Stimulated activated effector memory CD8-positive, alpha-beta T cell treated with anti-CD3 and anti-CD28 coated beads, Interleukin-12 subunit alpha, Interleukin-12 subunit beta, amount 100 ng/mL, for 72 hours (primary cell): Measurements from ENCODE around the gene LTA4H.
"Not testable (repeated sequence)": the region's sequence is repeated elsewhere in the genome, so short reads cannot be mapped to it uniquely, and the experiment has no call there.

Source experiments
- ATAC-seq: fragments of 150-1000 bp; cut with Tn5 transposase; 2 replicates; pipeline ENCODE4 v1.10.0; 2021
- DNase-seq, 2 donors: peaks; one replicate each; pipeline ENCODE4 v3.0.0; 2021 to 2022; ENCODE audit warnings: low spot score in 2 of 2
- H3K27ac Mint-ChIP-seq: one replicate; pipeline ENCODE4 v1.8.0; 2022; ENCODE audit warnings: mild to moderate bottlenecking, mixed read lengths
- H3K36me3 Mint-ChIP-seq: one replicate; pipeline ENCODE4 v1.8.0; 2022; ENCODE audit warnings: mild to moderate bottlenecking, mixed read lengths
- H3K4me1 Mint-ChIP-seq: one replicate; pipeline ENCODE4 v1.8.0; 2022; ENCODE audit warnings: mixed read lengths
- H3K4me3 Mint-ChIP-seq: one replicate; pipeline ENCODE4 v1.8.0; 2022; ENCODE audit warnings: mild to moderate bottlenecking, mixed read lengths
- H3K9me3 Mint-ChIP-seq: one replicate; pipeline ENCODE4 v1.8.0; 2022; ENCODE audit warnings: mixed read lengths

LTA4H gene

GRCh38 chr12:95972832-95973456 lies 62.4 kb downstream of the LTA4H start:
- ATAC-seq (no peak), DNase-seq (no peak)
- Mint-ChIP-seq H3K9me3 (no peaks in the 10 kb centered on the region), H3K36me3 (no peaks in the 10 kb centered on the region), H3K27ac (no peak overlapping the region), H3K4me3 (no peak overlapping the region), H3K4me1 (no peaks in the 10 kb centered on the region)

GRCh38 chr12:95970905-95971304 lies 64.5 kb downstream of the LTA4H start:
- Mint-ChIP-seq H3K4me3 (no peak overlapping the region), H3K9me3 (no peaks in the 10 kb centered on the region), H3K4me1 (no peaks in the 10 kb centered on the region), H3K27ac (no peak overlapping the region), H3K36me3 (no peaks in the 10 kb centered on the region)
- peak in 1 of 2 donors; percentile 25 for DNase-seq
- ATAC-seq, result no peak

- not testable (repeated sequence) for H3K9me3 Mint-ChIP-seq, H3K4me3 Mint-ChIP-seq, H3K4me1 Mint-ChIP-seq, H3K36me3 Mint-ChIP-seq, DNase-seq, H3K27ac Mint-ChIP-seq, ATAC-seq
These were observed 66.3 kb downstream of the LTA4H start for GRCh38 chr12:95969116-95969515.

GRCh38 chr12:95967301-95967700 lies 68.1 kb downstream of the LTA4H start:
- H3K9me3 Mint-ChIP-seq, result no peaks in the 10 kb centered on the region
- no peaks in the 10 kb centered on the region for H3K36me3 Mint-ChIP-seq
- H3K27ac Mint-ChIP-seq, result no peak overlapping the region
- no peak for ATAC-seq
- DNase-seq, result peak in 1 of 2 donors; percentile 4
- no peak overlapping the region for H3K4me3 Mint-ChIP-seq
- no peaks in the 10 kb centered on the region for H3K4me1 Mint-ChIP-seq

GRCh38 chr12:95966287-95966870 lies 69.0 kb downstream of the LTA4H start:
- no peaks in the 10 kb centered on the region for H3K9me3 Mint-ChIP-seq
- no peak overlapping the region for H3K4me3 Mint-ChIP-seq
- H3K36me3 Mint-ChIP-seq, result no peaks in the 10 kb centered on the region
- no peaks in the 10 kb centered on the region for H3K4me1 Mint-ChIP-seq
- no peak for DNase-seq
- ATAC-seq, result no peak
- no peak overlapping the region for H3K27ac Mint-ChIP-seq

GRCh38 chr12:95963096-95963495 lies 72.3 kb downstream of the LTA4H start:
- DNase-seq (no peak), ATAC-seq (no peak)
- Mint-ChIP-seq H3K9me3 (no peaks in the 10 kb centered on the region), H3K4me3 (no peak overlapping the region), H3K36me3 (no peaks in the 10 kb centered on the region), H3K27ac (no peak overlapping the region), H3K4me1 (no peaks in the 10 kb centered on the region)

- Mint-ChIP-seq H3K4me3 (no peak overlapping the region), H3K9me3 (no peaks in the 10 kb centered on the region), H3K27ac (no peak overlapping the region), H3K36me3 (no peaks in the 10 kb centered on the region), H3K4me1 (no peaks in the 10 kb centered on the region)
- DNase-seq, result no peak
- ATAC-seq, result no peak
These were observed 73.2 kb downstream of the LTA4H start for GRCh38 chr12:95962222-95962621.

- Mint-ChIP-seq H3K4me3 (no peak overlapping the region), H3K36me3 (no peaks in the 10 kb centered on the region), H3K27ac (no peak overlapping the region), H3K4me1 (no peaks in the 10 kb centered on the region), H3K9me3 (no peaks in the 10 kb centered on the region)
- DNase-seq, result no peak
- no peak for ATAC-seq
These were observed 75.1 kb downstream of the LTA4H start for GRCh38 chr12:95960241-95960640.

- ATAC-seq (no peak), DNase-seq (no peak)
- Mint-ChIP-seq H3K4me3 (no peak overlapping the region), H3K4me1 (no peaks in the 10 kb centered on the region), H3K36me3 (no peaks in the 10 kb centered on the region), H3K9me3 (no peaks in the 10 kb centered on the region), H3K27ac (no peak overlapping the region)
These were observed 76.3 kb downstream of the LTA4H start for GRCh38 chr12:95959107-95959506.

GRCh38 chr12:95956557-95957145 lies 78.7 kb downstream of the LTA4H start:
- Mint-ChIP-seq H3K27ac (no peak overlapping the region), H3K36me3 (no peaks in the 10 kb centered on the region), H3K9me3 (no peaks in the 10 kb centered on the region), H3K4me1 (no peaks in the 10 kb centered on the region), H3K4me3 (no peak overlapping the region)
- ATAC-seq, result no peak
- no peak for DNase-seq

- Mint-ChIP-seq H3K27ac (no peak overlapping the region), H3K4me1 (no peaks in the 10 kb centered on the region), H3K4me3 (no peak overlapping the region), H3K9me3 (no peaks in the 10 kb centered on the region), H3K36me3 (no peaks in the 10 kb centered on the region)
- ATAC-seq, result no peak
- no peak for DNase-seq
These were observed 79.7 kb downstream of the LTA4H start for GRCh38 chr12:95955549-95956159.

GRCh38 chr12:95953000-95953399 lies 82.4 kb downstream of the LTA4H start:
- DNase-seq (no peak), ATAC-seq (no peak)
- Mint-ChIP-seq H3K9me3 (no peaks in the 10 kb centered on the region), H3K4me1 (no peaks in the 10 kb centered on the region), H3K4me3 (no peak overlapping the region), H3K27ac (no peak overlapping the region), H3K36me3 (no peaks in the 10 kb centered on the region)

GRCh38 chr12:95951515-95951914 lies 83.9 kb downstream of the LTA4H start:
- H3K9me3 Mint-ChIP-seq, result no peaks in the 10 kb centered on the region
- H3K27ac Mint-ChIP-seq, result no peak overlapping the region
- H3K4me1 Mint-ChIP-seq, result no peaks in the 10 kb centered on the region
- DNase-seq (no peak), ATAC-seq (no peak)
- no peaks in the 10 kb centered on the region for H3K36me3 Mint-ChIP-seq
- no peak overlapping the region for H3K4me3 Mint-ChIP-seq
